Epidermal melanocyte (primary cell): ENCODE data around the gene LRP1.

Experiments used
- DNase-seq: peaks from one replicate; pipeline ENCODE4 v3.0.0; 2011; ENCODE audit warnings: low spot score; ENCODE audit not compliant: insufficient read length

LRP1 gene

DNA sequence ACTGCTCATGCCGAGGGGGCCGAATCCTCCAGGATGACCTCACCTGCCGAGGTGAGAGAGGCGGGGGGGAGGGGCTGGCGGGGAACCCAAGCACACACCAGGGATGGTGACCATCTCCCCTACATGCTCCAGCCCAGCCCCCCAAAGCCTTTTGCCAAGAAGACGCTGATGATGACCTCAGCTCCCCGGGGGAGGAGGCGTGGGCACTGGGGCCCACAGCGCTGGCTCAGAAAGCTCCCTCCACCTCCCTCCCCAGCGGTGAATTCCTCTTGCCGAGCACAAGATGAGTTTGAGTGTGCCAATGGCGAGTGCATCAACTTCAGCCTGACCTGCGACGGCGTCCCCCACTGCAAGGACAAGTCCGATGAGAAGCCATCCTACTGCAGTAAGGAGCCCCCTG lies 64.6 kb downstream of the LRP1 start:
- DNase-seq: no peak

DNA sequence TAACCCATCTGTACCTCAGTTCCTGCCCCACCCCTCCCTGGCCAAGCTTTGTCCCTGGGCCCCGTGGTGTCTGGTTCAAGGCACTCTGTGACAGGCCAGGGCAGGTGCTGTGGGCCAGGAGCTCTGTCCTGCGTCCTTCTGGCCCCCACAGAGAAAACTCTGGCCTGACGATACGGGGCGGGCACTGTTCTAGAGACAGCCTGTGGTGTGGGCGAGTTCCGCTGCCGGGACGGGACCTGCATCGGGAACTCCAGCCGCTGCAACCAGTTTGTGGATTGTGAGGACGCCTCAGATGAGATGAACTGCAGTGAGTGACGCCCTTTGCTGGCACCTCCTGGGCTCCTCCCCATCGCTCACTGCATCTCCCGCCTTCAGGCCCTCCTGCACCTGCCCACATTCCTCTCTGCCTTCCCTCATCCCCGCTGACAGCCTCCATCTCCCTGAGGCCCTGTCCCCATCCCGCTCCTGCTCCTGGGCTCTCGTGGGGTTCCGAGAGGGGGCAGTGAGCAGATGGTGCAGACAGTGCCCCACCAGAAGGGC lies 65.5 kb downstream of the LRP1 start:
- no peak for DNase-seq

DNA sequence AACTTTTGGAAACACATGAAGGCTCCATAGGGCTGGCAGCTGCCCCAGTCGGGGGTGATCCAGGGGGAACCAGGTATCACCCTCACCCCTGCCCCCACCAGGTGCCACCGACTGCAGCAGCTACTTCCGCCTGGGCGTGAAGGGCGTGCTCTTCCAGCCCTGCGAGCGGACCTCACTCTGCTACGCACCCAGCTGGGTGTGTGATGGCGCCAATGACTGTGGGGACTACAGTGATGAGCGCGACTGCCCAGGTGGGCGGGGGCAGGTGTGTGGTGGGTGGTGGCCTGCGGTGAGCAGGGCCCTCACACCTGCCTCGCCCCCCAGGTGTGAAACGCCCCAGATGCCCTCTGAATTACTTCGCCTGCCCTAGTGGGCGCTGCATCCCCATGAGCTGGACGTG lies 66.0 kb downstream of the LRP1 start:
- no peak for DNase-seq

DNA sequence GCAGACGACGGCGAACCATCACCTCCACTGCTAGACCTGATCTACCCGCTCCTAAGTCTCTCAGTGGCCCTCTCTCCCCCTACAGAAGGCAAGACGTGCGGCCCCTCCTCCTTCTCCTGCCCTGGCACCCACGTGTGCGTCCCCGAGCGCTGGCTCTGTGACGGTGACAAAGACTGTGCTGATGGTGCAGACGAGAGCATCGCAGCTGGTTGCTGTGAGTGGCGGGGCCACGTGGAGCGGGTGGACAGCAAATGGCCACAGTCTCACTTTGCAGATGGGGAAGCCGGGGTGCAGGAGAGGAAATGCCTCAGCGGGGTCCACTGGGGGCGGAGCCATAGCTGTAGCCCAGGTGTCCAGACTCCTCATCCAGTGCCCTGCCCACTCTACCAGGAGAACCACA lies 66.9 kb downstream of the LRP1 start:
- DNase-seq: no peak

DNA sequence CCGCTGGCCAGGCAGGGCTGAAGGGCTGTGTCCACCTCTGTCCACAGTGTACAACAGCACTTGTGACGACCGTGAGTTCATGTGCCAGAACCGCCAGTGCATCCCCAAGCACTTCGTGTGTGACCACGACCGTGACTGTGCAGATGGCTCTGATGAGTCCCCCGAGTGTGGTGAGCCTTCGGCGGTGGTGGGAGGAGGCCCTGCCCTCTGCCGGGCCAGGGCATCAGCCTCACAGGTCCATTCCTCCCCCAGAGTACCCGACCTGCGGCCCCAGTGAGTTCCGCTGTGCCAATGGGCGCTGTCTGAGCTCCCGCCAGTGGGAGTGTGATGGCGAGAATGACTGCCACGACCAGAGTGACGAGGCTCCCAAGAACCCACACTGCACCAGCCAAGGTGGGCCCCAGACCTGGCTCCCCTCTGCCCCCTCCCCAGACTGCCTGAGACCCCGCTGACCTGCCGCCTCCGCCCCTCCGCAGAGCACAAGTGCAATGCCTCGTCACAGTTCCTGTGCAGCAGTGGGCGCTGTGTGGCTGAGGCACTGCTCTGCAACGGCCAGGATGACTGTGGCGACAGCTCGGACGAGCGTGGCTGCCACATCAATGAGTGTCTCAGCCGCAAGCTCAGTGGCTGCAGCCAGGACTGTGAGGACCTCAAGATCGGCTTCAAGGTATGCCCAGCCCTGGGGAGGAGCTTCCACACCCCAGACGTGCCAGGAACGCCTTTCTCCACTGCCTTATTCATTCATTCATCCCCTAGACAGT lies 67.5 kb downstream of the LRP1 start:
- no peak for DNase-seq

DNA sequence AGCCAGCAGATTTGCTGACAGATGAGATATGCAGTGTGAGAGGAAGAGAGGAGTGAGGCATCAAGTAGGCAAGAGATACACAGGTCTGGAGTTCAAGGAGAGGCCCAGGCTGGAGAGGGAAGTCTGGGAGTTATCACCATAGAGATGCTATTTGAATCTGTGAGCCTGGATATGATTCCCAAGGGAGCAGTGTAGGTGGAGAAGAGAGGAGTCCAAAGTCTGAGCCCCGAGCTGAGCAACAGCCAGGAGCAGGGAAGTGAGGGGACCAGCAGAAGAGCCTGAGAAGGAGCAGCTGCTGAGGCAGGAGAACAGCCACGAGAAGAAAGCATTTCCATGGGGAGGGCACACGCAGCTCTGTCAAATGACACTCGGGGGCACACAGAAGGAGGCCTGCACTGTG lies 68.2 kb downstream of the LRP1 start:
- DNase-seq: no peak

DNA sequence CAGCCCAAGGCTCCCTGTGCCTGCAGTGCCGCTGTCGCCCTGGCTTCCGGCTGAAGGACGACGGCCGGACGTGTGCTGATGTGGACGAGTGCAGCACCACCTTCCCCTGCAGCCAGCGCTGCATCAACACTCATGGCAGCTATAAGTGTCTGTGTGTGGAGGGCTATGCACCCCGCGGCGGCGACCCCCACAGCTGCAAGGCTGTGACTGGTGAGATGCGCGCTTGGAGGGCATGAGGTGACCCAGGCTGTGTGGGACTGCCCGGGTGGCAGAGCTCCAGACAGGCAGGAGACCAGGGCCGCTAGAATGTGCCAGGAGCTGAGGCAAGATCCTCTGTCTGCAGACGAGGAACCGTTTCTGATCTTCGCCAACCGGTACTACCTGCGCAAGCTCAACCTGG lies 68.7 kb downstream of the LRP1 start:
- no peak for DNase-seq

DNA sequence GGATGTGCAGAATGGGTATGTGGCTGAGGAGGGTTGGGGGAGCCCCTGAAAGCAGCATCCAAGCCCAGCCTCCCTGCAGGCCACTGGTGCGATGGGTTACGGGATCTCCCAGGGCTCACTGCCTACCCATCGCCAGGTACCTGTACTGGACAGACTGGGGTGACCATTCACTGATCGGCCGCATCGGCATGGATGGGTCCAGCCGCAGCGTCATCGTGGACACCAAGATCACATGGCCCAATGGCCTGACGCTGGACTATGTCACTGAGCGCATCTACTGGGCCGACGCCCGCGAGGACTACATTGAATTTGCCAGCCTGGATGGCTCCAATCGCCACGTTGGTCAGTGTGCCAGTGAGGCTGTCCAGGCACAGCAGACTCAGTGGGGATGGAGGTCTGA lies 70.0 kb downstream of the LRP1 start:
- DNase-seq: no peak

DNA sequence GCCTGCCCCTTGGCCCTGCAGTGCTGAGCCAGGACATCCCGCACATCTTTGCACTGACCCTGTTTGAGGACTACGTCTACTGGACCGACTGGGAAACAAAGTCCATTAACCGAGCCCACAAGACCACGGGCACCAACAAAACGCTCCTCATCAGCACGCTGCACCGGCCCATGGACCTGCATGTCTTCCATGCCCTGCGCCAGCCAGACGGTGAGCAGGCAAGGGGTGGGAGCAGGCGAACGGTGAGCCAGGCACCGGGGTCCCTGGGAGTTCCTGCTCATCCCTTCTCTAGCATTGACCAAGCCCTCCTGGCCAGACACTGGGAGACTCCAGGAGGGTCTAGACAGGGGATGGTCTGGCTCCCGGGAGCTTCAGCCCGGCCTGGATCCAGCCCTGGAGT lies 70.9 kb downstream of the LRP1 start:
- DNase-seq: no peak

DNA sequence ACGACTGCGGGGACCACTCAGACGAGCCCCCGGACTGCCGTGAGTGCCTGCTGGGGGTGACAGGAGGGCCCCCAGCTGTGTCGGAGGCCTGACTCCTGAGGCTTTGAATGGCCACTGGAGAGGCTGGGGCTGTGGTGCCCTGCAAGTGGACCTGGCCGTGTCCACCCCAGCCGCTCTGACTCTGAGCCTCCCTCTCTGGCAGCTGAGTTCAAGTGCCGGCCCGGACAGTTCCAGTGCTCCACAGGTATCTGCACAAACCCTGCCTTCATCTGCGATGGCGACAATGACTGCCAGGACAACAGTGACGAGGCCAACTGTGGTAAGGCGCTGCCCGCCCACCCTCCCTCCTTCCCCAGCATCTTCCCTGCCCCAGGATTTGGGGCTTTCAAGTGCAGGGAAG lies 72.2 kb downstream of the LRP1 start:
- no peak for DNase-seq

DNA sequence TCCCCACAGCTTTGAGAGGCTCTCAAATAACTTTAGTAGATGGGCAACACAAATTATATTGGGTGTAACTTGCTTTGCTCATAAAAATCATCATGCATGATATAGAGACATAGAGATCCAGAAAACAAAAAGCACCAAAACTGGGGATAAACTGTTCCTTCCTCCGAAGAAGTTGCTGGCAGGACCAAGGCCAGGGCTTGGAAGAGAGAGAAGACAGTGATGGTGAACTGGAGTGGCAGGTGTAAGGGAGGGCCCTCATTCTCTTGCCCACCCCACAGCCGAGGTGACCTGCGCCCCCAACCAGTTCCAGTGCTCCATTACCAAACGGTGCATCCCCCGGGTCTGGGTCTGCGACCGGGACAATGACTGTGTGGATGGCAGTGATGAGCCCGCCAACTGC lies 72.9 kb downstream of the LRP1 start:
- no peak for DNase-seq

DNA sequence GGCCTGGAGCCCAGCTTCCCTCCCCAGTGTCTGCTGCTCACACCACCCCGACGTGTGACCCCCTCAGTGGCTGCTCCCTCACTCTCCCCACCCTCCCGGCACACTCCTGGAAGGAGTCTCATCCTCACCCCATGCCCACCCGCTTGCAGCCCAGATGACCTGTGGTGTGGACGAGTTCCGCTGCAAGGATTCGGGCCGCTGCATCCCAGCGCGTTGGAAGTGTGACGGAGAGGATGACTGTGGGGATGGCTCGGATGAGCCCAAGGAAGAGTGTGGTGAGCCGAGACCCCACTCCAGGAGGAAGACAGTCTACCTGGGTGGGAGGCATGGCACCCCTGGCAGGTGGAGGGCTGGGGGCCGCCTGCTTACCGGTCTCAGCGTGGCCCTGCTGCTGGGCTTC lies 73.3 kb downstream of the LRP1 start:
- no peak for DNase-seq

DNA sequence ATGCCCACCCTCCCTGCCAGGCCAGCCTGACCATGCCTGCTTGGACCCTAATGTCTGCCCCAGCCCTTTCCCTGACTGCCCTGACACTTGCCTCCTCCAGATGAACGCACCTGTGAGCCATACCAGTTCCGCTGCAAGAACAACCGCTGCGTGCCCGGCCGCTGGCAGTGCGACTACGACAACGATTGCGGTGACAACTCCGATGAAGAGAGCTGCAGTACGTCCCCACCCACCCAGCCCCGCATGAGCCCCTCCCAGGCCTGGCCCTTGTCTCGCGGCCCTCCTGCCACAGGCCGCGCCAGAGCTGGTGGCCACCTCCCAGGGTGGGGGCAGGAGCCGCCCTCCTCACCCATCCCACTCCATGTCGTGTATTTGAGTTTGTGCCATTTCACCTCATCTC lies 74.0 kb downstream of the LRP1 start:
- no peak for DNase-seq

DNA sequence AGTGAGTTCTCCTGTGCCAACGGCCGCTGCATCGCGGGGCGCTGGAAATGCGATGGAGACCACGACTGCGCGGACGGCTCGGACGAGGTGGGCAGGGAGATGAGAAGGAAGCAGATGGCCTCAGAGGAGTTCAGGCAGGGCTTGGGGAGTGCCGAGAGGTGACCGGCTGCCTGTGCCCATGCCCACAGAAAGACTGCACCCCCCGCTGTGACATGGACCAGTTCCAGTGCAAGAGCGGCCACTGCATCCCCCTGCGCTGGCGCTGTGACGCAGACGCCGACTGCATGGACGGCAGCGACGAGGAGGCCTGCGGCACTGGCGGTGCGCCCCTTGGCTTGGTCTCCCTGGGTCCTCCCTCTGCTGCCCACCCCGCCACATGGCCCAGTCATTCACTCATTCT lies 74.9 kb downstream of the LRP1 start:
- no peak for DNase-seq

DNA sequence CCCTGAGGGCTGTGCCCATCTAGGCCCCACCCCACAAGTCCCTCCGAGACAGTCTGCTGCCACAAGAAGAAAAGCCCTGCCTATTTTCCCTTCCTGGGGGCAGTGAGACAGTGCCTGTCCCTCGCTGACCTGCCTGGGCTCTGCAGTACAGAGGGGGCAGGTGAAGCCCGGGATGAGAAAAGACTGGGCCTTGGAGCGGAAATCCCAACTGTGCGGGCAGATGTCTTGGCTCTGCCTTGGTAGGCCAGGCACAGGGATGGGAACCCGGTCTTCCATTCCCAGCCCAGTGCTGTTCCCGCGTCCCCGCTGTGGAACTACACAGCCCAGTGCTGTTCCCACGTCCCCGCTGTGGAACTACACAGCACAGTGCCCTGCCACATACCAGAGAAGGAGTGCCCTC lies 75.5 kb downstream of the LRP1 start:
- DNase-seq: no peak

DNA sequence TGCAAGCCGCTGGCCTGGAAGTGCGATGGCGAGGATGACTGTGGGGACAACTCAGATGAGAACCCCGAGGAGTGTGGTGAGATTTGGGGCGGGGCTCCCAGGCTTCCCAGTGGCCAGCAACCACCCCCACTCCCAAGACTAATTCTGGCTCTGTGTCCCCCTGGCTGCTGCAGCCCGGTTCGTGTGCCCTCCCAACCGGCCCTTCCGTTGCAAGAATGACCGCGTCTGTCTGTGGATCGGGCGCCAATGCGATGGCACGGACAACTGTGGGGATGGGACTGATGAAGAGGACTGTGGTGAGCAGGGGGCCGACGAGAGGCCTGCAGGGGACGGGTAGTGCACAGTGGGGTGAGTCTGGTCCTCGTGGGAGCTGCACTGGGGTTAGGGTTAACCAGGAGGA lies 76.2 kb downstream of the LRP1 start:
- no peak for DNase-seq

DNA sequence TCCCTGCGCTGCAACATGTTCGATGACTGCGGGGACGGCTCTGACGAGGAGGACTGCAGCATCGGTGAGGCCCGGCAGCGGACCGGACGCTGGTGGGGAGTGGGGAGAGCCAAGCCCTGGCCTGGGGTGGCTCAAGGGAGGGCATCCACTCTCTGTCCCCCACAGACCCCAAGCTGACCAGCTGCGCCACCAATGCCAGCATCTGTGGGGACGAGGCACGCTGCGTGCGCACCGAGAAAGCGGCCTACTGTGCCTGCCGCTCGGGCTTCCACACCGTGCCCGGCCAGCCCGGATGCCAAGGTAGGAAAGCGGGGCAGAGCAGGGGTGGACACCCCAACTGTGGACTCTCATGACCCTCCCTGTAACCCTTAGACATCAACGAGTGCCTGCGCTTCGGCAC lies 76.9 kb downstream of the LRP1 start:
- DNase-seq: no peak

DNA sequence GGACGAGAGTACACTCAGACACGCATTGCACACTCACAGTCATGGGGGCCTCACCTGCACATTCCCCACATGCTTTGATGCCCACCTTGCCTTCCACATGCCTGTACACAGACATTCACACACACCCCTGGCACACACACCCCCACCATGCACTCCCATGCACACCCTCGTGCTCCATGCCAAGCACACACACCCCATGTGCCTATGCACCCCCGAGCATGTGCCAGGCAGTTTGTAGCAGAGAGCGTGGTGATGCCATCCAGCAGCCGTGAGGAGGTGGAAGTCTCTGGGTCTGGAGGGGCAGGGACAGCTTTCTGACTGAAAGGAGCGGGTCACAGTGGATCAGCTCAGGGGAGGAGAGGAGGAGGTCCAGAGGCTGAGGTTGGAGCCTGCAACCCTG lies 77.6 kb downstream of the LRP1 start:
- no peak for DNase-seq

DNA sequence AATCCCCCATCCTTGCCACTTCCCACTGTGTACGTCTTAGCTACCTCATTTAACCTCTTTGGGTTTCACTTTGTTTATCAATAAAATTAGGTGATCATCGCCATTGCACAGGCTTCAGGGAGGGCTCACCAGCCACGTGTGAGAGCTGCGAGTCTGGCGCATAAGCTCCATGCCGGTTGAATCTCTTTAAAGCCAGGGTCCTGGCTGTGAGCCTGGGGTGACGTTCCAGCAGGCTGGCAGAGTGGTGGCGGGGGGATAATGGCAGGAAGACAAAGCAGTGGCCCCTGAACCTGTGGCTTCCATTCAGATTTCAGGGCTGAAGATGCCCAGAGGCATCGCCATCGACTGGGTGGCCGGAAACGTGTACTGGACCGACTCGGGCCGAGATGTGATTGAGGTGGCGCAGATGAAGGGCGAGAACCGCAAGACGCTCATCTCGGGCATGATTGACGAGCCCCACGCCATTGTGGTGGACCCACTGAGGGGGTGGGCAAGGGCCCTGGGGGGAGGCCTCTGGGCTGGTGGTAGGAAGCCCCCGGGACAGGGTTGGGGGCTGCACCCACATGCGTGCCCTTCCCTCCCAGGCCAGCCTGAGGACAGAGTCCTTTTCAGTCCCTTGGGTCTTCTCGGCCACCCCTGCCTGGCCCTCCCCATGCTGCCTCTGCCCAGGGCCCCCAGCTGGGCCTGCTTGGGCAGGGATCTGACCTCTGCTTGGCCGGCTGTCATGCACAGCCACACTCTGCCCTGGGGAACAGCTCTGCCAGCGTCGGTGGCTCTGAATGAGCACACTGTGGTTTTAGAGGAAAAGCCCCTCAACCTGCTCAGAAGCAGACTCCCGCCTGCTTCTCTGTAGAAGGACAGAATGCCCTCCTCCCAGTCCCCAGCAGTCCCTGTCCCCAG lies 79.7 kb downstream of the LRP1 start:
- DNase-seq: no peak

DNA sequence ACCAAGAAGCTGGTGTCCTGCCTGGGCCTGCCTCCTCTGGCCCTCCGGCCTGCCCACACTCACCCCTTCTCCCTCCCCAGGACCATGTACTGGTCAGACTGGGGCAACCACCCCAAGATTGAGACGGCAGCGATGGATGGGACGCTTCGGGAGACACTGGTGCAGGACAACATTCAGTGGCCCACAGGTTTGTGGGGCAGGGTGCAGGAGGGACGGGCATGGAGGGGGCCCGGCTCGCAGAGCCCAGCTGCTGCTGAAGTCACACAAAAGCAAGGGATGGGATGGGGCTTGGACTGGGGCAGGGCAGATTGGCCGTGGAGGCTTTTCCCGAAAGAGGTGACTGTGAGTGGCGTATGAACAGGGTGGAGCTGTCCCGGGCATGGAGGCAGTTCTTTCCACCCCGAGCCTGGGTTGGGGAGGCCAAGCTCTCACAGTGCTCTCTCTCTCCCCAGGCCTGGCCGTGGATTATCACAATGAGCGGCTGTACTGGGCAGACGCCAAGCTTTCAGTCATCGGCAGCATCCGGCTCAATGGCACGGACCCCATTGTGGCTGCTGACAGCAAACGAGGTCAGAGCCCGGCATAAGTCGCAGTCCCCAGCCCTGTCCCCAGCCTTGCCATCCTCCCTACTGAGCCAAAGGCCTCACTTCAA lies 80.5 kb downstream of the LRP1 start:
- no peak for DNase-seq

DNA sequence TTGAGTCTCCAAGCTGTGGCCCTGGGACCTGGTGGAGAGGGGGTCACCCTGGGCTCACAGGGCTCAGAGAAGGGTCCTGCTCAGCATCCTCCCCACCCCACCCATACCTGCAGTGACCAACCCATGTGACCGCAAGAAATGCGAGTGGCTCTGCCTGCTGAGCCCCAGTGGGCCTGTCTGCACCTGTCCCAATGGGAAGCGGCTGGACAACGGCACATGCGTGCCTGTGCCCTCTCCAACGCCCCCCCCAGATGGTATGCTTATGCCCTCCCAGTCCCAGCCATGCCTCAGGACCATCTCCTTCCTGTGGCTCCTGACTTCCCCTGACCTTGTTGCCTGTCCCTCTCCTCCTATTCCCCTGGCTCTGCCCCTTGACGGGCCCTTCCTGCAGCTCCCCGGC lies 81.6 kb downstream of the LRP1 start:
- DNase-seq: no peak

DNA sequence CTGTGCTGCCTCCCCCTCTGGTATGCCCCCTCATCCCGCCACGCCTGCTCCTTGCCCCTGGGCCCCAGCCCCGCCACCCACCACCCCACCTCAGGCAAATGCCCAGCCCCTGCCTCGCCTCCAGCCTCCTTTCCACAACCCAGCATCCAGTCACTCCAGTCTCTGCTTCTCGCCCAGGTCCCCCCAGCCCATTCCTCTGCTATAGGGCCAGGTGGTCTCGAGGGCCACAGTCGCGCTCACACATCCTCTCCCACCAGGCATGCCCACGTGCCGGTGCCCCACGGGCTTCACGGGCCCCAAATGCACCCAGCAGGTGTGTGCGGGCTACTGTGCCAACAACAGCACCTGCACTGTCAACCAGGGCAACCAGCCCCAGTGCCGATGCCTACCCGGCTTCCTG lies 82.2 kb downstream of the LRP1 start:
- DNase-seq: no peak
